Measurements from ENCODE around the gene PDP2. TPM values are rescaled to one million over a fixed set of nuclear protein-coding genes. Genes with fewer than 3 reads are reported as not detected.
A peak's percentile ranks its signal among the peaks of the same experiment; 100 is the strongest.

PDP2 gene
- total RNA-seq, 1 donor from 2014 or later = 14.0 TPM

DNA sequence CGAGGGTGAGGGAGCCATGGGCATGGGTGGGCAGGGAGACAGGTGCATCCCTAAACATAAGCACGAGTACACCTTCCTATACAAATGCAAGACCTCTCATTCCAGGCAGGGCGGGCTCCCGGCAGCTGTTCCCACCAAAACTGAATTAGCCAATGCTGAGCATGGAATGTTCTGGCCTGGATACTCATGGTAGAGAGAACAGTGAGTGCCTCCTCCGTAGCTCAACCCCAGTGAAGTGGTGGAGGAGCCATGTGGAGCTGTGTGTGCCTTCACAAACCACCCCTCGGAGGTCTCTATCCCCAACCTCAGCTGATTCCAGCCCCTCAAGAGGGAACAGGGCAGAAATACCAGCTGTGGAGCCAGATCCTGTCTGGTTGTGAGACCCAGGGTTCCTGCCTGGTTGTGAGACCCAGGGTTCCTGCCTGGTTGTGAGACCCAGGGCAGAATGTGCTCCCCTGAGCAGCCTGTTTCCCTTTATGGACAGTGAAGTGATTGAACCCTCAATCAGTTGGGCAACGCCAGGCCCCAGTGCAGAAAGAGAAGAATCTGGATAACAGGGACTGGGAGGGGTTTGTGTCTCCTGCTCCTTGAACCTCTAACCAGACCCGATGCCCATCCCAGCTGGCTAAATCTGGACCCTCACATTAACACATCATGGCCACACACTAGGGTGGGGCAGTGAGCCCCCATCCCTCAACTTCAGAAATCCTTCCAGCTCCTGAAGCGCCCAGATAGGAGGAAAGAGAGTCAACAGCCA lies 40.8 kb downstream of the PDP2 start:
- no peak overlapping the region for H3K4me3 ChIP-seq
- no peaks in the 10 kb centered on the region for H3K9me3 ChIP-seq
- H3K27ac ChIP-seq = peak overlapping the region; percentile 37
- peaks cover 5% of the 10 kb centered on the region for H3K4me1 ChIP-seq
- TF ChIP-seq POLR2A (IDR thresholded peaks at IDR 0.05) (no peak), POLR2AphosphoS5 (IDR thresholded peaks at IDR 0.05; ENCODE audit: insufficient read depth in 1 of 2, low read depth in 1 of 2) (no peak), CTCF (IDR thresholded peaks at IDR 0.05) (no peak)
- H3K27me3 ChIP-seq = no peaks in the 10 kb centered on the region
- DNase-seq (ENCODE audit: extremely low spot score in 2 of 2) = no peak
- H3K36me3 ChIP-seq = no peaks in the 10 kb centered on the region
- intact Hi-C loops (cut with DNase I) = no loop called here

DNA sequence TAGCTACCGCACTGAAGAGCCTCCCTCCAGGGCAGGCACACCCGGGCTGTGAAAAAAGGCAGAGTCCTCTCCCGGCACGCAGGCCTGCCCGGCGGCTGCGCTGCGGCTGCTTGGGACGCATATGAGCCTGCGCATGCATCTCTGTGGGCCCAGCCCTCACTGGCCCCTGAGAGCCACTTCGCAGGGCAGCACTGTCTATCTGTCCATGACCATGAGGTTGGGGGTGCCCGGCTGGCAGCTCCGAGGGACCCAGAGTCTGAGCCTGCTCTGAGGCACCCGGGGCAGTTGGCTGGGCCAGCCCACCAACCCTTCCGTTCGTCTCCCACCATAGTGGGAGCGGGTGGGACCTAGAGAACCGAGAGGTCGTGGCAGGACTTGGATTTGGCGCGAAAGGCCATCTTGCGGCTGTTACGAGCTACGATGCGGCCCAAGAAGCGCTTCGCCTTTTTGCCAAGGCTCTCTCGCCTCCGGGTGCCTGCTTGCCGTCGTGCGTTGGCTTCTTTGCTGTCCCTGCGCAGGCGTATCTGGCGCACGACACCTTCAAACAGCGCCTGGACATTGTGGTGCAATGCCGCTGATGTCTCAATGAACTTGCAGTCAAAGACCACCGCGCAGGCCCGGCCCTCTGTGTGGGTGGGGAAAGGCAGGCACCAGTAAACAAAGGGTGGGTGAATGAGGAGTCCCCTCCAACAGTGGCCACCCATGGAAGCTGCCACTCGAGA lies 41.6 kb downstream of the PDP2 start:
- H3K9me3 ChIP-seq = no peaks in the 10 kb centered on the region
- H3K27me3 ChIP-seq = no peaks in the 10 kb centered on the region
- no peak for DNase-seq (ENCODE audit: extremely low spot score in 2 of 2)
- no peak overlapping the region for H3K4me3 ChIP-seq
- peak in 1 of 2 donors; percentile 18 for TF ChIP-seq POLR2AphosphoS5 (IDR thresholded peaks at IDR 0.05; ENCODE audit: insufficient read depth in 1 of 2, low read depth in 1 of 2)
- no peak for TF ChIP-seq POLR2A (IDR thresholded peaks at IDR 0.05)
- intact Hi-C loops (cut with DNase I) = no loop called here
- peak overlapping the region; percentile 37 for H3K27ac ChIP-seq
- H3K36me3 ChIP-seq = no peaks in the 10 kb centered on the region
- H3K4me1 ChIP-seq = peaks cover 5% of the 10 kb centered on the region

DNA sequence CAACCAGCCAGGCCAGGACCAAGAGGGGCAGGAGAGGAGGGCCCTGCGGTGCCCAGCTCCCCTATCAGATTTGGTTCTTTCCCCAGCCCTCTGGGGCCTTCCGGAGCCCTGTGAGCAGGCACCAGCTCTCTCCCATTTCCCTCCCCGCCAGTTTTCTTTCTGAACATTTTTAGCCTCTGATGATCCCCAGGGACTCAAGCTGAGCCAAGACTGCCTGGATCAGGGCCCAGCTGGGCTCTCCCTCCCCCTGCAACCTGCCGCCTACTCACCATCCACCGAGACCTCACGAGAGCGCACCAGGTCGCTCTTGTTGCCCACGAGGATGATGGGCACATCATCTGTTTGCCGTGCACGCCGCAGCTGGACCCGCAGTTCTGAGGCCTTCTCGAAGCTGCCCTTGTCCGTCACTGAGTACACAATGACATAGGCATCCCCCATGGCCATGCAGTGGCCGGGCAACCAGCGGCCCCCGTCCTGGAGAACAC lies 43.0 kb downstream of the PDP2 start:
- peak overlapping the region; percentile 54 for H3K27ac ChIP-seq
- no peak for DNase-seq (ENCODE audit: extremely low spot score in 2 of 2)
- peak overlapping the region; percentile 56 to 61 for H3K4me3 ChIP-seq
- no peaks in the 10 kb centered on the region for H3K27me3 ChIP-seq
- H3K9me3 ChIP-seq = no peaks in the 10 kb centered on the region
- TF ChIP-seq POLR2AphosphoS5 (IDR thresholded peaks at IDR 0.05; ENCODE audit: insufficient read depth in 1 of 2, low read depth in 1 of 2) (peak in 1 of 2 donors; percentile 44), CTCF (IDR thresholded peaks at IDR 0.05) (no peak), POLR2A (IDR thresholded peaks at IDR 0.05) (no peak)
- intact Hi-C loops (cut with DNase I) = no loop called here
- peaks cover 5% of the 10 kb centered on the region for H3K4me1 ChIP-seq
- H3K36me3 ChIP-seq = no peaks in the 10 kb centered on the region

DNA sequence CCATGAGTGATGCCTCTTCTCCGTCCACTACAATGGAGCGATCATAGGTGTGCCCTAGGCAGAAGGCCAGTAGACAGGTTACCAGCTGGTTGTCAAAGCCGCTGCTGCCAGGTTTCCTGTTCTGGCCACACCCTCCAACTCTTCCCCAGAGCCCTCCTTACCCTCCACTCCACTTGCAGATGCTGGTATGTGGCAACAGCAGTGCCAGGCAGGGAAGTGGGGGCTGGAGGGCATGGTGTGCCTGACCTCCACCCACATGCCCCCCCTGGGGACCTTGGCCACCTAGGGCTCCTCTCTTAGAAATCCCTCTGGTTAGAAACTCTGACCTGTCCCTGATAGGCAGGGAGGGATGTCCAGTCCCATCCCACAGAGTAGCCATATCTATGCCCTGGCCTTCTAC lies 43.6 kb downstream of the PDP2 start:
- DNase-seq (ENCODE audit: extremely low spot score in 2 of 2) = no peak
- no peaks in the 10 kb centered on the region for H3K27me3 ChIP-seq
- H3K4me3 ChIP-seq = peak overlapping the region; percentile 56 to 61
- H3K36me3 ChIP-seq = no peaks in the 10 kb centered on the region
- peaks cover 5% of the 10 kb centered on the region for H3K4me1 ChIP-seq
- no peaks in the 10 kb centered on the region for H3K9me3 ChIP-seq
- peak overlapping the region; percentile 54 for H3K27ac ChIP-seq
- TF ChIP-seq POLR2A (IDR thresholded peaks at IDR 0.05) (no peak), POLR2AphosphoS5 (IDR thresholded peaks at IDR 0.05; ENCODE audit: insufficient read depth in 1 of 2, low read depth in 1 of 2) (no peak), CTCF (IDR thresholded peaks at IDR 0.05) (no peak)
- intact Hi-C loops (cut with DNase I) = no loop called here

DNA sequence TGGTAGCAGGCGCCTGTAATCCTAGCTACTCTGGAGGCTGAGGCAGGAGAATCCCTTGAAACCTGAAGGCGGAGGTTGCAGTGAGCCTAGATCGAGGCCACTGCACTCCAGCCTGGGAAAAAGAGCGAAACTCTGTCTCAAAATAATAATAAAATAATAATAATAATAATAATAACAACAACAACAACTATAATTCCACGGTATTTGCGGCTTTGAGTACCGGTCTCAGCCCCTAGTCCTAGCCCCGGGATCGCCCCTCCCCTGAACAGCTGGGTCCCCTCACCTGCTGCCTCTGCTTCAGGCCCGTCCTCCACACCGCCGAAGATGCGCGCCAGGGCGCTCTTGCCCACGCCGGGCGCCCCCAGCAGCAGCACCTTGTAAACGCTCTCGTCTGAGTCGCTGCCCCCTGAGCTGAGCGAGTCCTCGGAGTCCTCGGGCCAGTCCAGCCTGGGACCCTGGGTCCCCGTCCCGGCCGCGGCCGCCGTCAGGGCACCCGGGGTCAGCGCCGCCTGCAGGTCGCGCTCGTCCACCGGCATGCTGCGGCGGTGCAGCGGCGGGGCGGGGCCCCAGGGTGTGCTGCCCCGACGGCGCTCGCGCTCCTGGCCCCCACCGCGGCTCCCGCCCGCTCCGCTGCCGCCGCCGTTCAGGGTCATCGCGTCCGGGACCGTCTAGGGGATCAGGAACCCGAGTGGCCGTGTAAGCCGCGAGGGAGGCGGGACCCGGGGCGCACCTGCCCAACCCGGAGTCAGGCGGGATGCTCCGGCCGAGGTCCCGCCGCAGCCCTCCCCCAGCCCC lies 44.4 kb downstream of the PDP2 start:
- H3K36me3 ChIP-seq = no peaks in the 10 kb centered on the region
- peak overlapping the region; percentile 56 to 61 for H3K4me3 ChIP-seq
- no peaks in the 10 kb centered on the region for H3K27me3 ChIP-seq
- H3K27ac ChIP-seq = peak overlapping the region; percentile 81
- TF ChIP-seq CTCF (IDR thresholded peaks at IDR 0.05) = no peak
- TF ChIP-seq POLR2A (IDR thresholded peaks at IDR 0.05) = no peak
- TF ChIP-seq POLR2AphosphoS5 (IDR thresholded peaks at IDR 0.05; ENCODE audit: insufficient read depth in 1 of 2, low read depth in 1 of 2) = no peak
- peaks cover 5% of the 10 kb centered on the region for H3K4me1 ChIP-seq
- no peaks in the 10 kb centered on the region for H3K9me3 ChIP-seq
- DNase-seq (ENCODE audit: extremely low spot score in 2 of 2) = no peak
- intact Hi-C loops (cut with DNase I) = loop anchor here (5.0 kb wide), 1 partner anchor 32 kb away; no protein-coding TSS in a partner anchor
